ENCODE results near the gene LENG9. TPM values are rescaled to one million over a fixed set of nuclear protein-coding genes. Genes with fewer than 3 reads are reported as not detected.

The LENG9 gene
- total RNA-seq, 4 donors from 2014 or later = 1.5 to 4.9 (median 3.4) TPM

- no peaks in the 10 kb centered on the region for H3K9me3 ChIP-seq
- H3K4me3 ChIP-seq = no peak overlapping the region
- intact Hi-C loops (cut with DNase I; ENCODE audit: low total_unique reads) = no loop called here
- H3K27me3 ChIP-seq = peaks cover 0 to 6% (median 0%) of the 10 kb centered on the region in 3 donors
- no peak overlapping the region for H3K27ac ChIP-seq
- TF ChIP-seq POLR2A (IDR thresholded peaks at IDR 0.05) (no peak), CTCF (IDR thresholded peaks at IDR 0.05 in 4 of 5, conservative IDR thresholded peaks at IDR 0.05 in 1 of 5) (no peak)
- DNase-seq = no peak
- H3K4me1 ChIP-seq = no peaks in the 10 kb centered on the region
- in situ Hi-C loops (cut with MboI; ENCODE audit: low sequenced_read_pairs in 4 of 4) = no loop called here
- H3K36me3 ChIP-seq = no peaks in the 10 kb centered on the region
- ATAC-seq = no peak
Observed at GRCh38 chr19:54477650-54478049, 14.1 kb upstream of the LENG9 start.

- ATAC-seq = no peak
- Histone ChIP-seq H3K27me3 (peaks cover 8 to 16% (median 10%) of the 10 kb centered on the region in 3 donors), H3K36me3 (no peaks in the 10 kb centered on the region), H3K27ac (no peak overlapping the region), H3K4me3 (no peak overlapping the region), H3K9me3 (no peaks in the 10 kb centered on the region), H3K4me1 (peaks cover 2 to 10% of the 10 kb centered on the region in 2 donors)
- no peak for DNase-seq
- intact Hi-C loops (cut with DNase I; ENCODE audit: low total_unique reads) = no loop called here
- in situ Hi-C loops (cut with MboI; ENCODE audit: low sequenced_read_pairs in 4 of 4) = no loop called here
- no peak for TF ChIP-seq CTCF (IDR thresholded peaks at IDR 0.05 in 4 of 5, conservative IDR thresholded peaks at IDR 0.05 in 1 of 5)
- TF ChIP-seq POLR2A (IDR thresholded peaks at IDR 0.05) = no peak
Observed at GRCh38 chr19:54475706-54476105, 12.1 kb upstream of the LENG9 start.

- H3K4me1 ChIP-seq = peaks cover 8 to 12% of the 10 kb centered on the region in 2 donors
- no peak overlapping the region for H3K4me3 ChIP-seq
- peaks cover 10 to 23% (median 14%) of the 10 kb centered on the region in 3 donors for H3K27me3 ChIP-seq
- DNase-seq (no peak), ATAC-seq (no peak)
- intact Hi-C loops (cut with DNase I; ENCODE audit: low total_unique reads) = no loop called here
- peak overlapping the region in 2 of 4 donors; percentile 62 to 76 for H3K27ac ChIP-seq
- H3K9me3 ChIP-seq = no peaks in the 10 kb centered on the region
- no peaks in the 10 kb centered on the region for H3K36me3 ChIP-seq
- in situ Hi-C loops (cut with MboI; ENCODE audit: low sequenced_read_pairs in 4 of 4) = no loop called here
- TF ChIP-seq CTCF (IDR thresholded peaks at IDR 0.05 in 4 of 5, conservative IDR thresholded peaks at IDR 0.05 in 1 of 5) (no peak), POLR2A (IDR thresholded peaks at IDR 0.05) (no peak)
Observed at GRCh38 chr19:54473892-54474372, 10.4 kb upstream of the LENG9 start.

GRCh38 chr19:54473071-54473891 is 9.7 kb upstream of the LENG9 start, which contains the start of gene CDC42EP5:
Gene CDC42EP5, minus strand, starts transcription at chr19:54473296. Its CDS starts 7,749 bp downstream, at chr19:54465547.
- intact Hi-C loops (cut with DNase I; ENCODE audit: low total_unique reads) (no loop called here), in situ Hi-C loops (cut with MboI; ENCODE audit: low sequenced_read_pairs in 4 of 4) (no loop called here)

More at GRCh38 chr19:54473071-54473891, 9.7 kb upstream of the LENG9 start, which contains the start of gene CDC42EP5:
- Histone ChIP-seq H3K36me3 (no peaks in the 10 kb centered on the region), H3K9me3 (no peaks in the 10 kb centered on the region), H3K27me3 (peaks cover 10 to 23% (median 14%) of the 10 kb centered on the region in 3 donors), H3K27ac (peak within 1 kb of the TSS; percentile 62 to 76 (median 64)), H3K4me1 (peaks cover 8 to 12% of the 10 kb centered on the region in 2 donors), H3K4me3 (peak within 1 kb of the TSS; percentile 16 to 45 (median 42))
- ATAC-seq (peak; percentile 50 to 67), DNase-seq (peak in 1 of 2 donors; percentile 39)
- TF ChIP-seq CTCF (IDR thresholded peaks at IDR 0.05 in 4 of 5, conservative IDR thresholded peaks at IDR 0.05 in 1 of 5) (no peak), POLR2A (IDR thresholded peaks at IDR 0.05) (peak; percentile 46 to 52)

All from gastrocnemius medialis (tissue), 4 donors.